HG02759 (cell line): ENCODE measurements around the gene WAS.
A peak's percentile ranks its signal among the peaks of the same experiment; 100 is the strongest.
"Not testable (repeated sequence)": the region's sequence is repeated elsewhere in the genome, so short reads cannot be mapped to it uniquely, and the experiment has no call there.

Experiments used
- ATAC-seq: cut with Tn5 transposase; IDR thresholded peaks from one replicate; pipeline ENCODE4 v1.9.1; 2021; ENCODE audit warnings: mild to moderate bottlenecking, moderate library complexity; ENCODE audit not compliant: unreplicated experiment

The WAS gene

GRCh38 chrX:48683411-48683982 lies at the start of gene WAS:
WAS (plus strand) TSS chrX:48683799; CDS start chrX:48683854, 55 bp downstream.
- ATAC-seq = peak; percentile 86

GRCh38 chrX:48636301-48636700 lies 47.3 kb upstream of the WAS start:
- no peak for ATAC-seq

- ATAC-seq = no peak
Measured at GRCh38 chrX:48636776-48637175, 46.8 kb upstream of the WAS start.

GRCh38 chrX:48645669-48646068 lies 37.9 kb upstream of the WAS start:
- no peak for ATAC-seq

GRCh38 chrX:48648336-48648751 lies 35.3 kb upstream of the WAS start:
- ATAC-seq = no peak

GRCh38 chrX:48649102-48649501 lies 34.5 kb upstream of the WAS start:
- ATAC-seq = no peak

GRCh38 chrX:48652055-48652579 lies 31.5 kb upstream of the WAS start:
- ATAC-seq = not testable (repeated sequence)

GRCh38 chrX:48654746-48655145 lies 28.9 kb upstream of the WAS start:
- not testable (repeated sequence) for ATAC-seq

- not testable (repeated sequence) for ATAC-seq
Measured at GRCh38 chrX:48659686-48660085, 23.9 kb upstream of the WAS start.

GRCh38 chrX:48663241-48663640 lies 20.4 kb upstream of the WAS start:
- ATAC-seq = no peak

- ATAC-seq = no peak
Measured at GRCh38 chrX:48664156-48664555, 19.4 kb upstream of the WAS start.

- ATAC-seq = no peak
Measured at GRCh38 chrX:48665991-48666390, 17.6 kb upstream of the WAS start.

GRCh38 chrX:48666649-48667048 lies 16.9 kb upstream of the WAS start:
- no peak for ATAC-seq

GRCh38 chrX:48667509-48667908 lies 16.1 kb upstream of the WAS start:
- ATAC-seq = no peak

GRCh38 chrX:48668187-48668586 lies 15.4 kb upstream of the WAS start:
- ATAC-seq = not testable (repeated sequence)

- peak; percentile 90 for ATAC-seq
Measured at GRCh38 chrX:48676106-48676892, 7.3 kb upstream of the WAS start.

- peak; percentile 20 for ATAC-seq
Measured at GRCh38 chrX:48676893-48677270, 6.7 kb upstream of the WAS start.

- no peak for ATAC-seq
Measured at GRCh38 chrX:48677516-48677915, 6.1 kb upstream of the WAS start.

GRCh38 chrX:48680467-48680866 lies 3.1 kb upstream of the WAS start:
- ATAC-seq = not testable (repeated sequence)

- ATAC-seq = not testable (repeated sequence)
Measured at GRCh38 chrX:48680925-48681324, 2.7 kb upstream of the WAS start.

- ATAC-seq = no peak
Measured at GRCh38 chrX:48681539-48682183, 1.9 kb upstream of the WAS start.

GRCh38 chrX:48682795-48683194 lies 804 bp upstream of the WAS start:
- ATAC-seq = not testable (repeated sequence)
